CD1c-positive myeloid dendritic cell (primary cell): ENCODE results near the gene CKAP2.
"Not testable (repeated sequence)": the region's sequence is repeated elsewhere in the genome, so short reads cannot be mapped to it uniquely, and the experiment has no call there.

Source experiments
- DNase-seq: peaks from one replicate; pipeline ENCODE4 v3.0.0-alpha.2; 2016; ENCODE audit errors: extremely low spot score

The CKAP2 gene

DNA sequence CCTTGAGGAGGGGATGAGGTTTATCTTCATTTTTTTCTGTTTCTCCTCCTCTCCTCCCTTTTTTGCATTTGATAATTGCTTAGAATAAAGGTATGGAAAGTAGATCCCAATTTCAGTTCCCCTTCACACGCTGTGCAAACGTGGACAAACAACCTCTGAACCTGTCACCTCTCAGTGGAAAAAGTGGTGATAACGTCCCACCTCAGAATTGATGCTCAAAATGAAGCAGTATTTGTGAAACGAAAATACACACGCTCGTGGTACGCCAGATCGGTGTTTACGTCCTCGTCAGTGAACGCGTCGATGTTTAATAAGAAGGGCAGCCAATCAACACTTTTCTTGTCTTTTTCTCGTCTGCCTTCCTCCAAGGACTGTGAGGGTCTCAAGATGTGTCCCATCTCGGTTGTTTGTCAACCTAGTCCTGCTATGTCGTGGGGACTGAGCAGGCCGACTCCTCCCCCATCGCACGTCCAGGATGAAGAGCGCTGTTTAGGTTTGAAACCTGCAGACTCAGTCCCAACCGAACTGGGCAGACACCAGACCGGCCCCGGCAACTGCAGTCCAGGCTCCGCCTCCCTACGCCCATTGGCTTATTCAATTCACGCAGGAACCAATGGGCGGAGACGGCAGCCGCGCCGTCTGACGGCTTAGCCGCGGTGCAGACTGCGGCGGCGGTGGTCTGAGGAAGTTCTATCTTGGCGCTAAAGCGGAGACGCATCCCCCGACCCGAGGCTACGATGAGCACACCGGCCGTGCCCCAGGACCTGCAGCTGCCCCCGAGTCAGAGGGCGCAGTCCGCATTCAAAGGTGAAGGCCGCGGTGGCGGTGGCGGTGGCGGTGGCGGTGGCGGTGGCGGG is at the start of gene CKAP2:
Gene CKAP2, plus strand, starts transcription at position 659 of the 857 bp plus-strand sequence. Its CDS starts 79 bp downstream, at position 738.
- DNase-seq: peak; percentile 97

GRCh38 chr13:52405767-52406494 is 49.3 kb upstream of the CKAP2 start, which contains the start of gene THSD1:
Gene THSD1 (minus strand): TSS chr13:52406172. CDS start chr13:52402600, 3,572 bp downstream.
- DNase-seq: no peak

DNA sequence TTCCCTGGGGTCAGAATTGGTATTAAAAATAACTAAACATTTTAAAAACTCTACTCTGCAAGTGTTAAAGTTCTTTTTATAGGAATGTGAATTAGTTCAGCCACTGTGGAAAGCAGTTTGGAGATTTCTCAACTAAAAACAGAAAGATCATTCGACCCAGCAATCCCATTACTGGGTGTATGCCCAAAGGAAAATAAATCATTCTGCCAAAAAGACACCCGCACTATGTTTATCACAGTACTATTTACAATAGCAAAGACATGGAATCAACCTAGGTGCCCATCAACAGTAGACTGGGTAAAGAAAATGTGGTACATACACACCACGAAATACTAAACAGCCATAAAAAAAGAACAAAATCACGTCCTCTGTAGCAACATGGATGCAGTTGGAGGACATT is 48.6 kb upstream of the CKAP2 start:
- DNase-seq: no peak

GRCh38 chr13:52407436-52407835 is 47.8 kb upstream of the CKAP2 start:
- not testable (repeated sequence) for DNase-seq

GRCh38 chr13:52408071-52408658 is 47.1 kb upstream of the CKAP2 start:
- not testable (repeated sequence) for DNase-seq

DNA sequence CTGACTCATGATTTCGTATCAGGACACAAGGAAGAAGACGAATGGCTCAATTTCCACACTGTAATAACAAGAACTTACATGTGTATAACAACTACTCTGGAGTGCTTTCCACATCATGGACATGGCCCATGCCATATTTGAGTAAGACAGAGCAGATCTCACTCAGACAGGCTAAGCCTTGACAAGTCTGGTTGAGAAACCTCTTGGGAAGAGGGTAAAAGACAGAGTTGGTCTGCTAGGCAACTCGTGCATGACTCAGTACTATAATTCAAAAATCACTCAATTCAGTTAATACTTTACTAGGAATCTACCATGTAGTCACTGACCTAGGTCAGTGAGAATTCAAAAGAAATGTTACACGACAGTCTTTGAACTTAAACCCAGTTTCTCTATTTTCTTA is 43.6 kb upstream of the CKAP2 start:
- no peak for DNase-seq

GRCh38 chr13:52412128-52412527 is 43.1 kb upstream of the CKAP2 start:
- no peak for DNase-seq

DNA sequence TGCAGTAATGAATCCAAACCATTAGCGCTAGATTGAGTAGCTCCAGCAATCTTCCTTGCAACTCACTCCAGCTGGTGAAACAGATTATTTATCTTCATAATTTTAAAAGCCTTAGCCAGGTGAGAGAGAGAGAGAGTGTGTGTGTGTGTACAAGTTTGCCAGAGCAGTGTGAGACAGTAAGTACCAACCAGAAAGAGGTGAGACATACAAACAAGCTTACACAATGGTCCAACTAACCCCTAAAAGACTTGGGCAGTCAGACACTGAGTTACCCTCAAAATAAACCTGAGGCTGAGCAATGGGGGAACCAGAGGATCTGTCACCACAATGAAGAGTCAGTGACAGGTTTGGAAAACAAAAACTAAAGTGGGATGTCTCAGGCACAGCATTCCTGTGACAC is 41.2 kb upstream of the CKAP2 start:
- no peak for DNase-seq

GRCh38 chr13:52414963-52415362 is 40.3 kb upstream of the CKAP2 start:
- no peak for DNase-seq

GRCh38 chr13:52419080-52419479 is 36.2 kb upstream of the CKAP2 start:
- DNase-seq: no peak

DNA sequence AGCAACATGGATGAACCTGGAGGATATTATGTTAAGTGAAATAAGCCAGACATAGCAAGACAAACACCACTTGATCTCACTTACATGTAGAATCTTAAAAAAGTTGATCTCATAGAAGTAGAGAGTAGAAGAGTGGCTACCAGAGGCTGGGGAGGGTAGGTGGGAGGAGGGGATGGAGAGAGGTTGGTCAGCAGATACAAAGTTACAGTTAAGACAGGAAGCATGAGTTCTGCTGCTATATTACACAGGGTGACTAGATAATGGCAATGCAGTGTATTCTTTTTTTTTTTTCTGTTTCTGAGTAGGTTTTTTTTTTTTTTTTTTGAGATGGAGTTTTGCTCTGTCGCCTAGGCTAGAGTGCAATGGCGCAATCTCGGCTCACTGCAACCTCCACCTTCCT is 34.1 kb upstream of the CKAP2 start:
- no peak for DNase-seq

DNA sequence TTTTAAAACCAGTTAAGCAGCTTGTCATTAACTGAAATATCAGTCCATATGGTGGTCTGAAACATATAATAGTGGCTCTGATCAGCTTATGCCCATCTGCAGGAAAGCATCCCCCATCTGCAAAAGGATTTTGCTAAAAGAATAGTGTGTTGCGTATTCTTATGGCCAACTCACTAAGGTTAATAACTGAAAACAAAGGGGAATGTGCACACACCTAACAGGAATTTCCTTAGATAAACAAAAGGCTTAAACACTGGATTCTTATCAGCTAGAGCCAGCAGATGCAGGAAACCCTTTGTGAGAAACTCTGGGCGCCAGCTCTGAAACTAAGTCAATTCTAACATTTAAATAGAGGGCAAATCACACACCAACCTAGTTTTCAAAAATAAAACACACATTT is 27.0 kb upstream of the CKAP2 start:
- no peak for DNase-seq

DNA sequence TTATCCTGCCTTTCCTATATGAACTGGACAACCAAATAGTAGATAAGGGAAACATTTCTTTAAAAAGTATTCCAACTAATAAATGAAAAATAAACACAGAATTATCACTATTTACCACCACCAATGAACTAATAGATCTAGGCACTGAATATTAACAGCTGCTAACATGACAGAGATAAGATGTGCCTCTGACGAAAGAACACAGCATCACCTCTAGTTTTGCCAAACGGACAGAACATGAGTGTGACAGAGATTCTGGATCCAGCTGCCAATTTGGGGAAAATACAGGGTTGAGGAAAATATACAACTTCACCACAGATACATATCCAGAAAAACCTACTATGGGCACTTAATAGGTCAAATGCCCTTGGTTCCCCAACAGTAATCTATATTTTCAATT is 22.8 kb upstream of the CKAP2 start:
- no peak for DNase-seq

DNA sequence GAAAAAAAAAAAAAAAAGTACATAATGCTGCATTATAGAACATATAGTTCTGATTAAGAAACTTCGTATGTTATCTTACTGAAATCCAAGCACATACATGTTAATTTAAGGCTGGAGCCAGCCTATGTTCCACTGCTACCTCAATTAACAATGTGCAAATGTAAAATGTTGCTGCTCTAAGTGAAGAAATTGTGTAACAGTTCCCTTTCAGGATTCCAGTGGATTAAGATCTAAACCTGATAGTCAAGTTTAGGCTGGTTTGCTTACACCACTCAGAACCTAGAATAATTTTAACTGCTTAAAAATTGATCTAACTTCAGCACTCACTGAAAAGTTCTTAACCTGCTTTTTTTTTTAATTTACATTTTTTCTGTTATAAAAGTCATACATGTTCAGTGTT is 9.0 kb upstream of the CKAP2 start:
- no peak for DNase-seq

- no peak for DNase-seq
Observed at GRCh38 chr13:52447354-52447753, 7.9 kb upstream of the CKAP2 start.

DNA sequence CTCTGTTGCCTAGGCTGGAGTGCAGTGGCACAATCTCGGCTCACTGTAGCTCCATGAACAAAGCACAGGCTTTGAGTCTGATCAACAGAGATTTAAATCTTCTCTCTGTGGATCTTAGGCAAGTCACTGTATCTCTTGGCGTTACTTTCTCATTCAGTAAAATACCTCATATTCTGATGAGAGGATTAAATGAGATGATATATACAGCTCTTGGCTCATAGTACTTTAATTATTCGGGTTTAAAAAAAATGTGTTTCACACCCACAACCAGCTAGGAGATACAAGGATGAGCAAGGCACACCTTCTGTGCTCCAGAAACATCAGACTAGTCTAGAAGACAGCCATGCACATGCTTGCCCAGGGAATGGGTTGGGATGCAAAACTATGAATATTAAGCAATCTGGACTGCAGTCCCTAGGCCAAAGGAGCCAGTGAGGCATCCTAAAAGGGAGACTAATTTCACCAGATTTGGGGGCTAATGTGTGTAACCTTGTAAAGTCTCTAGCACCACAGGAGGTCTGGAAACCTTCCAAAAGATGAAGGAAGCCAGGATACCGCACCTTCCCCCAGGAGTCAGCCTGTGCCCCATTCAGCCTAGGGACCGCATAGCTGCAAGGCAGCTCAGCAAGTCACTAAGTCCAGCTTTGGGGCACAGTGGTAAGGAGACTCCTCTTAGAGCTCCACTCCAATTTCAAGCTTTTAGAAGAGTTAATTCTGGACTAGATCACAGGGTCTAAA is 7.3 kb upstream of the CKAP2 start:
- DNase-seq: no peak

GRCh38 chr13:52449331-52450011 is 5.8 kb upstream of the CKAP2 start:
- no peak for DNase-seq

DNA sequence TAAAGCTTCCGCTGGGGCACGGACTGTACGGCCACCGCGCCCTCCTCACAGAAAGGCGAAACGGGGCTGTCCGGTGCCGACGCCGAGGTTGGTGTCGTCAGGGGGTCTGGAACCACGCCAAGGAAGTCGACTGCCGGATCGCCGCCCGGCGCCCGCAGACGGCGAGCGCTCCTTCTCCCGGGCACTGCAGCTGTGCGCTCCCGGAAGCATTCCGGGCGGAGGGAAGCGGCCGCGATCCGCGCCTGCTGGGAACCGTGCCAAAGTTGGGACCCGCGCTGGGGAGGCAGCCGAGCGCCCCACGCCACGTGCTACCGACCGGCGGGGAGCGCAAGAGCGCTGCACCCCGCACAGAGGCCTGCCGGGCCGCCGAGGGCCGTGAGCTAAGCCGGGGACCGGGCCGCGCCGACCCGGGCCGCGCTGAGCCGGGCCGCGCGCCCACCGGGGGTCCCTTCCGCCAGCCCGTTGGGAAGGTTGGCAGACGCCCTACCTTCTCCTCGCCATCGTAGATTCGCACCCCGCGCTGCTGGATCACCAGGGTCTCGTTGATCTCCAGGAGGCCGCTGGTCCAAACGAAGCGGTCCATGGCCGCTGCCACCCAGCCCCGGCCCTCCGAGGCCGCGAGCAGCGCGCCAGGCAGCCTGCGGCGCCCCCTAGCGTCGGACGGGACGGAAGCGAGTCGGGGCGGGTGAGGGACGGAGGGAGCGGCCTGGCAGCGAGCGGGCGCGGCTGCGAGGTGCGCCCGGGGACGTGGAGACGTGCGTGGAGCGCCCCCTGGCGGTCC is 5.1 kb upstream of the CKAP2 start, which contains the start of gene VPS36:
Gene VPS36, minus strand, starts transcription at position 623 of the 781 bp plus-strand sequence. Its CDS starts 40 bp downstream, at position 583.
- peak; percentile 99 for DNase-seq

DNA sequence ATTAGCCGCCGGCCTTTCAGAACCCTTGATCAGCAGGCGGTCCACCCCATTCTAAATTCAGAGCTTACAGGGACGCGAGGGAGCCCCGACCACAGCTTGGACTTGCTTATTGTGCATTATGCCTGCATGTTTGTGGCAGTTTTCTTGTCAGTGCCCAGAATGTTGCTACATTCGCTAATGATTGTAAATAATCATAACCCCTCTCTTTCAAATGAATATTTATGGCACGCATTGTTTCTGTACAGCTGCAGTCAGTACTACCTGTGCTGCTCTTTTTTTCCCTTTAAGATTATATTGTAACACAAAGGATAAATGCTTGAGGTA is 4.5 kb upstream of the CKAP2 start:
- no peak for DNase-seq

DNA sequence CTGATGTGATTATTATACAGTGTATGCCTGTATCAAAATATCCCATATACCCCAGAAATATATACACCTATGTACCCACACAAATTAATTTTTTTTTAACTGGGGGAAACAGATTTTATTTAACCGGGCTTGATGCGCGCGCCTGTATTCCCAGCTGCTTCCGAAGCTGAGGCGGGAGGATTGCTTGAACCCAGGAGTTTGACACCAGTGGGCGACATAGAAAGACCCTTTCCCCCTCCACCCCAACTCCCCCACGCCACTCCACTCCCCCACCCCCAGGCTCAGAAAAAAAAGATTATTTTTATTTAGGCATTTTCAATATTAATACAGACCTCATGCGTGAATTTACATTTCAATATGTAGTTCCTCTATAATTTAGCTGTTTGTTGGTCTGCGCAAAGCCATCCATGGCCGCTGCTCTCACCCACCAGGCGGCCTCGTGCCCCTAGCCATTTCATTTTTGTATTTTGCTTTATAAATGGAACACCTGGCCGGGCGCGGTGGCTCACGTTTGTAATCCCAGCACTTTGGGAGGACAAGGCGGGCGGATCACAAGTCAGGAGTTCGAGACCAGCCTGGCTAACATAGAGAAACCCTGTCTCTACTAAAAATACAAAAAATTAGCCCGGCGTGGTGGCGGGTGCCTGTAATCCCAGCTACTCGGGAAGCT is 4.0 kb upstream of the CKAP2 start:
- no peak for DNase-seq
